ENCODE results near the gene ZNF587B. TPM values are rescaled to one million over a fixed set of nuclear protein-coding genes. Genes with fewer than 3 reads are reported as not detected.

The ZNF587B gene
- total and polyA plus RNA-seq, 9 of the 15 experiments (the other 6 are each of a cell fraction or from before 2014, with no cell fraction given), result 7.4 to 37.5 (median 20.8) TPM

GRCh38 chr19:57800696-57801095 is 29.4 kb upstream of the ZNF587B start:
- no peaks in the 10 kb centered on the region for H3K9me1 ChIP-seq (ENCODE audit: control insufficient read depth, insufficient read depth, low read length)
- 87% methylated on average over 5 of the region's 5 CpGs for WGBS (ENCODE audit: insufficient coverage, low coverage, missing lambda C conversion rate)
- TF ChIP-seq ZKSCAN1 (IDR thresholded peaks at IDR 0.05; ENCODE audit: low read depth, low read length) (peak; percentile 51; the same call in 1 of the 2 replicates), IRF2 (CRISPR knock-in tag; IDR thresholded peaks at IDR 0.05) (no peak)
- H3K27me3 ChIP-seq (ENCODE audit: control insufficient read depth in 2 of 2, insufficient read depth in 2 of 2, low read length in 2 of 2), result no peaks in the 10 kb centered on the region
- intact Hi-C loops (cut with micrococcal nuclease) (no loop called here), in situ Hi-C loops (cut with MboI) (no loop called here)
- no peak overlapping the region for H3K4me2 ChIP-seq (ENCODE audit: insufficient read depth, low read length)
- no peaks in the 10 kb centered on the region for H4K20me1 ChIP-seq (replicated peaks; ENCODE audit: control insufficient read depth, insufficient read depth, low read length)
- BruUV-seq (replicated peaks), result no TSS peak
- no peak overlapping the region for H3K4me3 ChIP-seq
- ATAC-seq (no peak), FAIRE-seq (no peak), DNase-seq (ENCODE audit: extremely low read depth in 1 of 4, low spot score in 3 of 4) (no peak)
- CTCF ChIA-PET (ENCODE audit: low intra/inter-chr PET ratio), result no interaction called here
- no peak overlapping the region for H3K27ac ChIP-seq (ENCODE audit: extremely low read depth, low read depth, low read length)
- H2AFZ ChIP-seq (ENCODE audit: low read depth, low read length), result no peak overlapping the region
- no peak overlapping the region for H3K9ac ChIP-seq (ENCODE audit: insufficient read depth in 1 of 2, low read depth in 2 of 2, low read length in 2 of 2)
- H3K4me1 ChIP-seq (replicated peaks in 1 of 2; ENCODE audit: control insufficient read depth in 2 of 2, insufficient read depth in 2 of 2, low read length in 2 of 2), result peaks cover 2 to 5% of the 10 kb centered on the region in 2 experiments; a peak in 4 of 5 replicates
- H3K9me3 ChIP-seq (replicated peaks; ENCODE audit: control insufficient read depth, insufficient read depth, low read depth, low read length), result no peaks in the 10 kb centered on the region
- POLR2A ChIA-PET, result interaction anchor here (0.9 to 1.0 kb wide), 2 partner anchors 15 to 20 kb away, joined by 3 read pairs; no protein-coding TSS in a partner anchor
- H3K36me3 ChIP-seq (ENCODE audit: control insufficient read depth, insufficient read depth, low read length), result peaks cover 16% of the 10 kb centered on the region; the same call in 2 of the 3 replicates
- H3K79me2 ChIP-seq (ENCODE audit: control insufficient read depth, insufficient read depth, low read length), result no peaks in the 10 kb centered on the region

- Histone ChIP-seq H3K36me3 (ENCODE audit: control insufficient read depth, insufficient read depth, low read length) (peaks cover 14% of the 10 kb centered on the region; the same call in 2 of the 3 replicates), H3K4me1 (replicated peaks in 1 of 2; ENCODE audit: control insufficient read depth in 2 of 2, insufficient read depth in 2 of 2, low read length in 2 of 2) (peaks cover 2 to 5% of the 10 kb centered on the region in 2 experiments; a peak in 4 of 5 replicates), H3K27me3 (ENCODE audit: control insufficient read depth in 2 of 2, insufficient read depth in 2 of 2, low read length in 2 of 2) (no peaks in the 10 kb centered on the region), H3K4me2 (ENCODE audit: insufficient read depth, low read length) (no peak overlapping the region), H3K4me3 (no peak overlapping the region), H3K9me3 (replicated peaks; ENCODE audit: control insufficient read depth, insufficient read depth, low read depth, low read length) (no peaks in the 10 kb centered on the region), H3K9me1 (ENCODE audit: control insufficient read depth, insufficient read depth, low read length) (no peaks in the 10 kb centered on the region), H3K9ac (ENCODE audit: insufficient read depth in 1 of 2, low read depth in 2 of 2, low read length in 2 of 2) (no peak overlapping the region), H3K27ac (ENCODE audit: extremely low read depth, low read depth, low read length) (no peak overlapping the region), H2AFZ (ENCODE audit: low read depth, low read length) (no peak overlapping the region), H3K79me2 (ENCODE audit: control insufficient read depth, insufficient read depth, low read length) (no peaks in the 10 kb centered on the region; the same call in 2 of the 3 replicates), H4K20me1 (replicated peaks; ENCODE audit: control insufficient read depth, insufficient read depth, low read length) (no peaks in the 10 kb centered on the region)
- POLR2A ChIA-PET, result interaction anchor here (0.5 to 1.2 kb wide), 2 partner anchors 31 to 48 kb away, joined by 4 to 5 read pairs; no protein-coding TSS in a partner anchor
- ATAC-seq, result peak; percentile 64
- TF ChIP-seq STAT6 (CRISPR knock-in tag; IDR thresholded peaks at IDR 0.05) (no peak), CTCFL (IDR thresholded peaks at IDR 0.05; ENCODE audit: borderline replicate concordance, insufficient read depth, low read depth, low read length, poor library complexity, severe bottlenecking) (peak; percentile 13), HDAC1 (IDR thresholded peaks at IDR 0.05) (no peak), CHD2 (IDR thresholded peaks at IDR 0.05; ENCODE audit: low read depth, low read length) (no peak)
- CTCF ChIA-PET (ENCODE audit: low intra/inter-chr PET ratio), result no interaction called here
- intact Hi-C loops (cut with micrococcal nuclease) (no loop called here), in situ Hi-C loops (cut with MboI) (no loop called here)
- 92% methylated on average over 4 of the region's 4 CpGs for WGBS (ENCODE audit: insufficient coverage, low coverage, missing lambda C conversion rate)
- BruUV-seq (replicated peaks), result no TSS peak
- FAIRE-seq, result no peak
- no peak for DNase-seq (ENCODE audit: extremely low read depth in 1 of 4, low spot score in 3 of 4)
These were observed 27.8 kb upstream of the ZNF587B start for GRCh38 chr19:57802269-57802668.
